ENCODE data around the gene DNHD1. TPM values are rescaled to one million over a fixed set of nuclear protein-coding genes. Genes with fewer than 3 reads are reported as not detected.
A peak's percentile ranks its signal among the peaks of the same experiment; 100 is the strongest.

The DNHD1 gene
- total RNA-seq, 1 experiment from 2014 or later: 10.6 TPM

DNA sequence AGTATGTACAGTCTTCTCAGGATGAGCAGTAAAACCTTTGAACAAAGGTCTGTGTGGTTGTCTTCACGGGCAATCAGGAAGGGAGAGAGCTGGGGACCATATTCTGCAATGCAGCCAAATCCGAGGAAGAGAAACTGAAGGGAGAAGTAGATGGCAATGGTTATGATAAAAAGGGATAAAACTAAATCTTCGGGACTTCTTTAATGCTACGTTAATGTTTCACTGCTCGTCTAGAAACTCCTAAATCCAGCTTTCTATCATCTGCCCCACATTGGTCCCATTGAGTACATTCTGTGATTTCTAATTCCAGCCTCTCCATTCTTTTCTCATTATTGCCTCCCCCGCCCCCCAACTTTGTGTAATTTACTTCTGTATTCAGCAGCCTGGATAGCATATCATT lies 14.1 kb upstream of the DNHD1 start:
- peaks cover 30% of the 10 kb centered on the region for H3K36me3 ChIP-seq (ENCODE audit: control insufficient read depth, insufficient read depth, low read length)

DNA sequence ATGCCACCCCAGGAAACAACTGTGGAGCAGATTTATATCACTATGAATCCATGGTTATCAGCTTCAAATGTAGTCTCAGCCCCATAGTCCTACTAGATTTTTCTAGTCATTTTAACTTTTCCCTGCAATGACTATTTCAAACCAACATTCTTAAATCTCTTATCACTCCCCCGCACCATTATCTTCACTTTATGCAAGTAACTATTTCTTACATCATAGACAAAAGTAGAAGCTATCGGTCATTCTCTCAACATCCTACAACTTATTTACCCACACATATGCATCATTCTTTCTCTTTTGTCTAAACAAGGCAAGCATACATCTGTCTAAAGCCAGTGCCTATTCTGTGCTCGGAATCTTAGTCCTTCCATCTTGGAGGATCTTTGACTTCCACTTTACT lies 11.4 kb upstream of the DNHD1 start:
- no peak for ATAC-seq
- no peak overlapping the region for H3K4me3 ChIP-seq (ENCODE audit: low read depth in 2 of 2, low read length in 2 of 2)
- H3K9me3 ChIP-seq (ENCODE audit: control insufficient read depth, insufficient read depth, low read depth, low read length): no peaks in the 10 kb centered on the region
- in situ Hi-C loops (cut with HindIII; ENCODE audit: low pct_unique_long_range_greater_than_20kb, low sequenced_read_pairs): no loop called here
- CTCF ChIA-PET: no interaction called here
- TF ChIP-seq POLR2AphosphoS5 (IDR thresholded peaks at IDR 0.05; ENCODE audit: low read depth, low read length) (no peak; the same call in 1 of the 2 replicates), SIN3A (IDR thresholded peaks at IDR 0.05; ENCODE audit: borderline replicate concordance, insufficient read depth, low read depth, low read length) (no peak), TCF7L2 (IDR thresholded peaks at IDR 0.05; ENCODE audit: low read depth, low read length) (no peak)
- TF ChIP-seq, protein P1, sequence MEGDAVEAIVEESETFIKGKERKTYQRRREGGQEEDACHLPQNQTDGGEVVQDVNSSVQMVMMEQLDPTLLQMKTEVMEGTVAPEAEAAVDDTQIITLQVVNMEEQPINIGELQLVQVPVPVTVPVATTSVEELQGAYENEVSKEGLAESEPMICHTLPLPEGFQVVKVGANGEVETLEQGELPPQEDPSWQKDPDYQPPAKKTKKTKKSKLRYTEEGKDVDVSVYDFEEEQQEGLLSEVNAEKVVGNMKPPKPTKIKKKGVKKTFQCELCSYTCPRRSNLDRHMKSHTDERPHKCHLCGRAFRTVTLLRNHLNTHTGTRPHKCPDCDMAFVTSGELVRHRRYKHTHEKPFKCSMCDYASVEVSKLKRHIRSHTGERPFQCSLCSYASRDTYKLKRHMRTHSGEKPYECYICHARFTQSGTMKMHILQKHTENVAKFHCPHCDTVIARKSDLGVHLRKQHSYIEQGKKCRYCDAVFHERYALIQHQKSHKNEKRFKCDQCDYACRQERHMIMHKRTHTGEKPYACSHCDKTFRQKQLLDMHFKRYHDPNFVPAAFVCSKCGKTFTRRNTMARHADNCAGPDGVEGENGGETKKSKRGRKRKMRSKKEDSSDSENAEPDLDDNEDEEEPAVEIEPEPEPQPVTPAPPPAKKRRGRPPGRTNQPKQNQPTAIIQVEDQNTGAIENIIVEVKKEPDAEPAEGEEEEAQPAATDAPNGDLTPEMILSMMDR (IDR thresholded peaks at IDR 0.05): no peak
- TF ChIP-seq, protein P2, sequence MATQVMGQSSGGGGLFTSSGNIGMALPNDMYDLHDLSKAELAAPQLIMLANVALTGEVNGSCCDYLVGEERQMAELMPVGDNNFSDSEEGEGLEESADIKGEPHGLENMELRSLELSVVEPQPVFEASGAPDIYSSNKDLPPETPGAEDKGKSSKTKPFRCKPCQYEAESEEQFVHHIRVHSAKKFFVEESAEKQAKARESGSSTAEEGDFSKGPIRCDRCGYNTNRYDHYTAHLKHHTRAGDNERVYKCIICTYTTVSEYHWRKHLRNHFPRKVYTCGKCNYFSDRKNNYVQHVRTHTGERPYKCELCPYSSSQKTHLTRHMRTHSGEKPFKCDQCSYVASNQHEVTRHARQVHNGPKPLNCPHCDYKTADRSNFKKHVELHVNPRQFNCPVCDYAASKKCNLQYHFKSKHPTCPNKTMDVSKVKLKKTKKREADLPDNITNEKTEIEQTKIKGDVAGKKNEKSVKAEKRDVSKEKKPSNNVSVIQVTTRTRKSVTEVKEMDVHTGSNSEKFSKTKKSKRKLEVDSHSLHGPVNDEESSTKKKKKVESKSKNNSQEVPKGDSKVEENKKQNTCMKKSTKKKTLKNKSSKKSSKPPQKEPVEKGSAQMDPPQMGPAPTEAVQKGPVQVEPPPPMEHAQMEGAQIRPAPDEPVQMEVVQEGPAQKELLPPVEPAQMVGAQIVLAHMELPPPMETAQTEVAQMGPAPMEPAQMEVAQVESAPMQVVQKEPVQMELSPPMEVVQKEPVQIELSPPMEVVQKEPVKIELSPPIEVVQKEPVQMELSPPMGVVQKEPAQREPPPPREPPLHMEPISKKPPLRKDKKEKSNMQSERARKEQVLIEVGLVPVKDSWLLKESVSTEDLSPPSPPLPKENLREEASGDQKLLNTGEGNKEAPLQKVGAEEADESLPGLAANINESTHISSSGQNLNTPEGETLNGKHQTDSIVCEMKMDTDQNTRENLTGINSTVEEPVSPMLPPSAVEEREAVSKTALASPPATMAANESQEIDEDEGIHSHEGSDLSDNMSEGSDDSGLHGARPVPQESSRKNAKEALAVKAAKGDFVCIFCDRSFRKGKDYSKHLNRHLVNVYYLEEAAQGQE (IDR thresholded peaks at IDR 0.05; ENCODE audit: insufficient read depth in 1 of 2, low read depth in 2 of 2, low read length in 1 of 2): no peak
- H3K27me3 ChIP-seq (ENCODE audit: control insufficient read depth, insufficient read depth, low read length): no peaks in the 10 kb centered on the region
- no TSS peak for BruUV-seq (replicated peaks)
- intact Hi-C loops (cut with micrococcal nuclease; ENCODE audit: unreplicated experiment): no loop called here
- POLR2A ChIA-PET: no interaction called here
- H3K36me3 ChIP-seq (ENCODE audit: control insufficient read depth, insufficient read depth, low read length): peaks cover 30% of the 10 kb centered on the region
- H3K4me1 ChIP-seq (ENCODE audit: control insufficient read depth, insufficient read depth, low read length): peaks cover 12% of the 10 kb centered on the region
- no peak for DNase-seq (ENCODE audit: low read depth, low spot score)
- H3K27ac ChIP-seq (ENCODE audit: low read length): no peak overlapping the region

More for the DNA sequence above, 14.1 kb upstream of the DNHD1 start:
- TF ChIP-seq POLR2AphosphoS5 (IDR thresholded peaks at IDR 0.05; ENCODE audit: low read depth, low read length) (no peak), SIN3A (IDR thresholded peaks at IDR 0.05; ENCODE audit: borderline replicate concordance, insufficient read depth, low read depth, low read length) (no peak), TCF7L2 (IDR thresholded peaks at IDR 0.05; ENCODE audit: low read depth, low read length) (no peak)
- TF ChIP-seq, protein P2 (IDR thresholded peaks at IDR 0.05; ENCODE audit: insufficient read depth in 1 of 2, low read depth in 2 of 2, low read length in 1 of 2): no peak
- TF ChIP-seq, protein P1 (IDR thresholded peaks at IDR 0.05): no peak
- in situ Hi-C loops (cut with HindIII; ENCODE audit: low pct_unique_long_range_greater_than_20kb, low sequenced_read_pairs) (no loop called here), intact Hi-C loops (cut with micrococcal nuclease; ENCODE audit: unreplicated experiment) (no loop called here)
- no peak for ATAC-seq
- POLR2A ChIA-PET: interaction anchor here (0.6 kb wide), 1 partner anchor 189 kb away, joined by 16 read pairs; no protein-coding TSS in a partner anchor
- BruUV-seq (replicated peaks): TSS peak; percentile 63
- Histone ChIP-seq H3K4me1 (ENCODE audit: control insufficient read depth, insufficient read depth, low read length) (peaks cover 20% of the 10 kb centered on the region), H3K27me3 (ENCODE audit: control insufficient read depth, insufficient read depth, low read length) (no peaks in the 10 kb centered on the region), H3K9me3 (ENCODE audit: control insufficient read depth, insufficient read depth, low read depth, low read length) (no peaks in the 10 kb centered on the region), H3K27ac (ENCODE audit: low read length) (no peak overlapping the region), H3K4me3 (ENCODE audit: low read depth in 2 of 2, low read length in 2 of 2) (peak overlapping the region in 1 of 2 experiments; percentile 98; a peak in 1 of 4 replicates)
- DNase-seq (ENCODE audit: low read depth, low spot score): no peak
- CTCF ChIA-PET: interaction anchor here (0.6 kb wide), 1 partner anchor 104 kb away, joined by 3 read pairs; no protein-coding TSS in a partner anchor

All from Panc1 (cell line).